Activated naive CD4-positive, alpha-beta T cell treated with anti-CD3 and anti-CD28 coated beads, Interleukin-2, amount 10 ng/mL, durations not matched to agents 7 days and 5 days (primary cell): ENCODE results near the gene PIP4K2C.
"Not testable (repeated sequence)": the region's sequence is repeated elsewhere in the genome, so short reads cannot be mapped to it uniquely, and the experiment has no call there.

Source experiments
- CTCF ChIA-PET: fragments of 350-600 bp; sonication (Branson Sonifier 250); formaldehyde crosslinking; loops from one replicate; lab custom pipeline; 2021; ENCODE audit warnings: antibody characterized with exemption; lab: Charles Lee
- DNase-seq: peaks from one replicate; pipeline ENCODE4 v3.0.0-alpha.2; 2020
- H3K27ac Mint-ChIP-seq: one replicate; pipeline ENCODE4 v1.8.0; 2021; ENCODE audit warnings: mild to moderate bottlenecking, moderate library complexity, mixed read lengths
- H3K27me3 Mint-ChIP-seq: one replicate; pipeline ENCODE4 v1.8.0; 2021; ENCODE audit warnings: mild to moderate bottlenecking, mixed read lengths
- H3K36me3 Mint-ChIP-seq: one replicate; pipeline ENCODE4 v1.8.0; 2021; ENCODE audit warnings: mixed read lengths
- H3K4me1 Mint-ChIP-seq: one replicate; pipeline ENCODE4 v1.8.0; 2021; ENCODE audit warnings: mixed read lengths
- H3K4me3 Mint-ChIP-seq: one replicate; pipeline ENCODE4 v1.8.0; 2021; ENCODE audit warnings: mild to moderate bottlenecking, moderate library complexity, mixed read lengths
- H3K9me3 Mint-ChIP-seq: one replicate; pipeline ENCODE4 v1.8.0; 2021; ENCODE audit warnings: mixed read lengths

PIP4K2C gene

DNA sequence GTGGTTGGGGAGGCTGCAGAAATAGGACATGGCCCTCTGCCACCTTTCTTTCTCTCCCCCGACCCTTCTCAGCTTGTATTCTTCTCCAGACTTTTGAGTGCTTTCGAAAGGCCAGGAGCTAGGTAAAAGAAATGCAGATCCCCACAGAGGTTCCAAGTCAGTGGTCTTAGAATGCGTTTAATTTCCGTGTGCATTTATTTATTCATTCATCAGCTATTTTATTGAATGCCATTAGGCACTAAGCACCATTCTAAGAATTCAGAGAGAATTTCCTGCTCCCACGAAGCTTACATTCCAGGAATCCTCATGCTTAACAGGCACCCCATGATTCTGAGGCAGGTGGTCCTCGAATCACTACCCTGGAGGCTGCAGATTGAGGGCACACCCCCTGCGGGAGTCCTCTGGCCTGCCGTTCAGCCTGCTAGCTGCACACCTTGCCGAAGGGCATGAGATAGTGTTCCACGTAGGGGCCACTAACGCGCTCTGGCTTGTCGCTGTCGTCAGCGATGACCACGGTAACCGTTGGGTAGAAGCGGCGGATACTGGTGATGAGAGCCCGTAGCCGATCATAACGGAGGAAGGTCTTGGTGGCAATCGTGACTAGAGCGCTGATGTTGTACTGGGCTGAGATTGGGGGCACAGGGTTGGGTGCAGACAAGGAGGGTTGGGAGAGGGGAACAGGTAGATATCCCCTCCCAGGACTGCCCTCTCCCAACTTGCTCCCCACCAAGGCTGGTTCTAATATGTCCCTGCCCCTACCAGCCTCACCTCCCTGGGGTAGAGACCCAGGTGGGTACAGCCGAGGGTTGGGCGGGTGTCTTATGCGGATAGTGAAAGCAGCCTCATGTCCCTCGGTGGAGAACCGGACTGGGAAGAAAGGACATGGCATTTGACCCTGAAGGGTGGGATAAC, 37.5 kb downstream of the PIP4K2C start:
- Mint-ChIP-seq H3K27ac (no peak overlapping the region), H3K4me3 (no peak overlapping the region), H3K36me3 (no peaks in the 10 kb centered on the region), H3K4me1 (peaks cover 17% of the 10 kb centered on the region), H3K27me3 (peaks cover 99% of the 10 kb centered on the region), H3K9me3 (no peaks in the 10 kb centered on the region)
- DNase-seq = peak; percentile 8
- CTCF ChIA-PET = interaction anchor here (1.0 to 1.9 kb wide), 8 partner anchors 10 to 112 kb away, joined by 3 to 7 read pairs (median 5); no protein-coding TSS in a partner anchor

DNA sequence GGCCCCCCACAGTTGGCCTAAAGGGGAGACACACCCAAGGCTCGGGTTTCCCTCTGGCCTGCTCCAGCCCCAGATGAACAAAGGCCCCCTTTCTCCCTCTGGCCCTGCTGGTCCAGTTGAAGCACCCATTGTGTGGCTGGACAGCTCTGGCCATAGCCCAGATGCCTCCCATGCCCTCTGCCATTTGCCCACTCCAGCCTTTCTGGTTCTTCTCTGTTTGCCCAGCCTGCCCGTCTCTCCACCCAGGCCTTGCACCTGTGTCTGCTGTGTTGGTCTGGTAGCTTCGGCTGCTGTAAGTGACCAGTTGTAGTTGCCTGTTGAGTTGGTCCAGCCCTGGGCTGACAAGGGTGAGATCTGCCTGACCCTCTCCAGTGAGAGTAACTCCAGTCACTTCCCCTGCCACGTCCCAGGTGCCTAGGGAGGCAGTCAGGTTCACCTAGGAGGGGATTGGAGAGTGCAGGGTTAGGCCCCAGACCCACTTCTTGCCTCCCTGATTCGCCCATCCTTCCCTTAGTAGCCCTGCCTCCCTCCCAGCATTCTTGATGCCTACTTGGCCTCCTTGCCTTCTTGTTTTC, 39.0 kb downstream of the PIP4K2C start:
- peak; percentile 18 for DNase-seq
- H3K4me1 Mint-ChIP-seq = peaks cover 18% of the 10 kb centered on the region
- H3K4me3 Mint-ChIP-seq = no peak overlapping the region
- no peak overlapping the region for H3K27ac Mint-ChIP-seq
- CTCF ChIA-PET = interaction anchor here (1.4 to 2.0 kb wide), 3 partner anchors 8 to 171 kb away, joined by 3 to 8 read pairs (median 5); no protein-coding TSS in a partner anchor
- no peaks in the 10 kb centered on the region for H3K9me3 Mint-ChIP-seq
- peaks cover 91% of the 10 kb centered on the region for H3K27me3 Mint-ChIP-seq
- no peaks in the 10 kb centered on the region for H3K36me3 Mint-ChIP-seq

- H3K4me3 Mint-ChIP-seq = peak overlapping the region; percentile 10
- H3K27me3 Mint-ChIP-seq = peaks cover 91% of the 10 kb centered on the region
- CTCF ChIA-PET = interaction anchor here (1.4 to 2.0 kb wide), 4 partner anchors 9 to 172 kb away, joined by 3 to 8 read pairs (median 4); no protein-coding TSS in a partner anchor
- H3K27ac Mint-ChIP-seq = no peak overlapping the region
- no peaks in the 10 kb centered on the region for H3K36me3 Mint-ChIP-seq
- H3K9me3 Mint-ChIP-seq = no peaks in the 10 kb centered on the region
- H3K4me1 Mint-ChIP-seq = peaks cover 18% of the 10 kb centered on the region
- peak; percentile 15 for DNase-seq
These were observed 40.0 kb downstream of the PIP4K2C start for GRCh38 chr12:57630891-57631433.

- Mint-ChIP-seq H3K4me3 (peak overlapping the region; percentile 10), H3K36me3 (no peaks in the 10 kb centered on the region), H3K4me1 (peaks cover 18% of the 10 kb centered on the region), H3K9me3 (no peaks in the 10 kb centered on the region), H3K27me3 (peaks cover 86% of the 10 kb centered on the region), H3K27ac (no peak overlapping the region)
- DNase-seq = peak; percentile 13
- CTCF ChIA-PET = interaction anchor here (1.4 to 2.0 kb wide), 3 partner anchors 9 to 128 kb away, joined by 3 to 8 read pairs (median 3); no protein-coding TSS in a partner anchor
These were observed 40.6 kb downstream of the PIP4K2C start for GRCh38 chr12:57631566-57632072.

DNA sequence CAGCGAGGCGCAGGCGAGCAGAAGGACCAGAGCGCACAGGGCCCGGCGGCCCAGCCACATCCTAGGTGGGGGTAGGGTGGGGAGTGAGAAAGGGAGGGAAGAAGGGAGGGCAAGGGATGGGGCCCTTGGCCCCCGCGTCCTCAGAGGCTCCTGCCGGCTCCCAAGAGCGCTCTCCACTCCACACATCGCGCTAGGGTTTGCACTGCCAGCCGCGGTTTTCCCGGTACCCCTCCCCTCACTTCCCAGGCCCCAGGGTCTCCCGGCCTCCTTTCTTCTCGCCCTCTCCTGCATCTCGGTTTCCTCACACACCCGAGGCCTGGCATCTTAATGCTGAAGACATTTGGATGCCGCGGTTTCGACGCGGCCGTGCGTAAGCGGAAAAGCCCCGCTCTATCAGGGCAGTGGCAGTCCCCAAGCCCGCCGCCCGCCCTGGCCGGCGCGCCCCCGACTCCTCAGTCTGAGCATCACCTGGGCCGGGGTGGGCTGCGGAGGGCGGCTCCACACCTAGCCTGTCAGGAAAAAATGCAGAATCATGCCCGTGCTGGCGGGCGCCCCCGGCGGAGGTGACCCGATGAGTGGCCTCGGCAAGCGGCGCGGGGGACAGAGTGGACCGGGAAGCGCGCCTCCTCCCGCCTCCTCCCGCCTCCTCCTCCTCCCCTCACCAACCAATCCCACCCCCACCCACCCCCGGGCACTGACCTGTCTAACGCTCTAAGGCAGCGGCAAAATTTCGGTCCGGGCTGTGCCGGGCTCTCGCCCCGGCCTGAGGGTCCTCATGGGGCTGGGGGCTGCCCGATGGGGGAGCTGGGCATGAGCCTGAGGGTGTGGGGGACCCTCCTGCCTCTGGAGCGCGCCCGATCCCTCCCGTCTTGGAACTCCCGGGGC, 41.3 kb downstream of the PIP4K2C start:
- DNase-seq = peak; percentile 50
- Mint-ChIP-seq H3K4me1 (peaks cover 15% of the 10 kb centered on the region), H3K27me3 (peaks cover 86% of the 10 kb centered on the region), H3K9me3 (no peaks in the 10 kb centered on the region), H3K36me3 (no peaks in the 10 kb centered on the region), H3K27ac (no peak overlapping the region), H3K4me3 (peak overlapping the region; percentile 58)
- CTCF ChIA-PET = interaction anchor here (0.8 to 2.6 kb wide), 12 partner anchors 10 to 173 kb away, joined by 3 to 12 read pairs (median 4); partner anchors contain the start of genes GLI1 and PIP4K2C

- Mint-ChIP-seq H3K36me3 (no peaks in the 10 kb centered on the region), H3K27ac (no peak within 1 kb of the TSS), H3K9me3 (no peaks in the 10 kb centered on the region), H3K27me3 (peaks cover 79% of the 10 kb centered on the region), H3K4me3 (peak within 1 kb of the TSS; percentile 58), H3K4me1 (peaks cover 12% of the 10 kb centered on the region)
- peak; percentile 66 for DNase-seq
- CTCF ChIA-PET = interaction anchor here (0.6 to 2.6 kb wide), 18 partner anchors 9 to 406 kb away, joined by 3 to 12 read pairs (median 3); partner anchors contain the start of genes GLI1 and PIP4K2C
These were observed 42.2 kb downstream of the PIP4K2C start, which contains the start of gene B4GALNT1 for GRCh38 chr12:57632958-57633840. TSS of gene B4GALNT1 (minus strand) at chr12:57633201. CDS start at chr12:57632132, 1,069 bp downstream.

DNA sequence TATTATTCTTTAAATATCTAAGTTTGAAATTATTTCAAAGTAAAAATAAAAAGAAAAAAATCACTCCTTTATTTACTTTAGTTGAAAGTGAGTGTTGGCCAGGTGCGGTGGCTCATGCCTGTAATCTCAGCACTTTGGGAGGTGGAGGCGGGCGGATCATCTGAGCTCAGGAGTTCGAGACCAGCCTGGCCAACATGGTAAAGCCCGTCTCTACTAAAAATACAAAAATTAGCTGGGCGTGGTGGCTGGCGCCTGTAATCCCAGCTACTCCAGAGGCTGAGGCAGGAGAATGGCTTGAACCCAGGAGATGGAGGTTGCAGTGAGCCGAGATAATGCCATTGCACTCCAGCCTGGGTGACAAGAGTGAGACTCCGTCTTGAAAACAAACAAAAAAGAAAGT, 45.7 kb downstream of the PIP4K2C start:
- H3K27me3 Mint-ChIP-seq = peaks cover 68% of the 10 kb centered on the region
- CTCF ChIA-PET = interaction anchor here (1.1 to 3.2 kb wide), 6 partner anchors 9 to 348 kb away, joined by 3 to 29 read pairs (median 4); no protein-coding TSS in a partner anchor
- H3K9me3 Mint-ChIP-seq, DNase-seq, H3K27ac Mint-ChIP-seq, H3K4me3 Mint-ChIP-seq, H3K4me1 Mint-ChIP-seq, H3K36me3 Mint-ChIP-seq: not testable (repeated sequence)

GRCh38 chr12:57637364-57637763, 46.4 kb downstream of the PIP4K2C start:
- Mint-ChIP-seq H3K9me3 (no peaks in the 10 kb centered on the region), H3K36me3 (no peaks in the 10 kb centered on the region)
- CTCF ChIA-PET = interaction anchor here (1.1 to 3.2 kb wide), 9 partner anchors 10 to 348 kb away, joined by 3 to 29 read pairs (median 4); partner anchors contain the start of gene GLI1

GRCh38 chr12:57638096-57638495, 47.1 kb downstream of the PIP4K2C start:
- peaks cover 66% of the 10 kb centered on the region for H3K27me3 Mint-ChIP-seq
- DNase-seq = no peak
- no peak overlapping the region for H3K4me3 Mint-ChIP-seq
- H3K36me3 Mint-ChIP-seq = no peaks in the 10 kb centered on the region
- no peak overlapping the region for H3K27ac Mint-ChIP-seq
- H3K4me1 Mint-ChIP-seq = peaks cover 5% of the 10 kb centered on the region
- H3K9me3 Mint-ChIP-seq = no peaks in the 10 kb centered on the region
- CTCF ChIA-PET = interaction anchor here (1.0 to 3.2 kb wide), 10 partner anchors 10 to 179 kb away, joined by 3 to 29 read pairs (median 6); partner anchors contain the start of gene GLI1

More at GRCh38 chr12:57637364-57637763, 46.4 kb downstream of the PIP4K2C start:
- Mint-ChIP-seq H3K4me3 (no peak overlapping the region), H3K27me3 (peaks cover 67% of the 10 kb centered on the region), H3K4me1 (peaks cover 6% of the 10 kb centered on the region), H3K27ac (no peak overlapping the region)
- DNase-seq = no peak

GRCh38 chr12:57640175-57641042, 49.4 kb downstream of the PIP4K2C start:
- H3K4me1 Mint-ChIP-seq = no peaks in the 10 kb centered on the region
- peaks cover 4% of the 10 kb centered on the region for H3K9me3 Mint-ChIP-seq
- CTCF ChIA-PET = interaction anchor here (1.4 kb wide), 1 partner anchor 57 kb away, joined by 5 read pairs; no protein-coding TSS in a partner anchor
- no peak for DNase-seq
- no peak overlapping the region for H3K27ac Mint-ChIP-seq
- peaks cover 51% of the 10 kb centered on the region for H3K27me3 Mint-ChIP-seq
- H3K4me3 Mint-ChIP-seq = no peak overlapping the region
- H3K36me3 Mint-ChIP-seq = no peaks in the 10 kb centered on the region

DNA sequence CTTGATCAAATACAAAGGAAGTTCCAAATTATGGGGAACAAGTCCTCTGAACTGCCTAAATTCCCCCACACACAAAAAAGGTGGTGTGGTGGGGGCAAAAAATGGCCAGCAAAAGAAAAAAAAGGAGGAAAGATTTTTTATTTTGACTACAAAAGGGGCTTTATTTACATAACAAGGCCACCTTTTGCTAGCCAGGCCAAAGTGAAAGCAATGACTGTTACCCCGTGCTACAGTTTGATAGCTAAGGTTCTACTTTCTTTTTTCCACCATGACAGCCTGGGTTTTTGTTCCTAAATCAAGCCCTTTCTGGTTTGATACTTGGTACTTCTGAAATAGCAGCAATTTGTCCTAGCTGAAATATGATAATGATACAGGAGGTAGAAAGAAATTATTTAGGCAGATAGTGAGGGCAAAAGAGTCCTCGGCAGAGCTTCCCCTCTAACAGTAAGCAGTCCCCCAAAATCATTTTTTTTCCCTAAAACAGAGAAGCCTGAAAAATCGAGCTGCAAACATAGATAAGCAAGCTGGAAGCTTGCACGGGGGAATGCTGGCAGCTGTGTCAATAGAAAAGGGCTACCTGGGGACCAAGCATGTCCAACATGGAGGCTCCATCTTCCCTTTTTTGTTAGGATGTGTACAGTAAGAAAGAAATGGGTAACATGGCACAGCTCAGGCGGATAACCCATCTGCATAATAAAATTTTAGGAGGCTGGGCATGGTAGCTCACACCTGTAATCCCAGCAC, 50.9 kb downstream of the PIP4K2C start:
- no peak overlapping the region for H3K4me3 Mint-ChIP-seq
- peaks cover 9% of the 10 kb centered on the region for H3K9me3 Mint-ChIP-seq
- no peaks in the 10 kb centered on the region for H3K4me1 Mint-ChIP-seq

More for the DNA sequence above, 50.9 kb downstream of the PIP4K2C start:
- no peak overlapping the region for H3K27ac Mint-ChIP-seq
- peaks cover 42% of the 10 kb centered on the region for H3K27me3 Mint-ChIP-seq
- DNase-seq = no peak
- CTCF ChIA-PET = interaction anchor here (0.9 to 1.9 kb wide), 3 partner anchors 9 to 66 kb away, joined by 4 to 6 read pairs (median 4); partner anchors contain the start of gene B4GALNT1
- H3K36me3 Mint-ChIP-seq = no peaks in the 10 kb centered on the region
